NCI-H2227 treated with DMSO at 0.1 percent for 48 hours (cell line): ENCODE data around the gene ANO2.
"Not testable (repeated sequence)": the region's sequence is repeated elsewhere in the genome, so short reads cannot be mapped to it uniquely, and the experiment has no call there.

Experiments used
- DNase-seq: peaks from one replicate; lab custom pipeline; 2025; lab: John Stamatoyannopoulos, UW

ANO2 gene

GRCh38 chr12:5723071-5723470 lies 222.0 kb downstream of the ANO2 start:
- DNase-seq, result no peak

GRCh38 chr12:5720381-5721005 lies 224.6 kb downstream of the ANO2 start:
- no peak for DNase-seq

- DNase-seq, result no peak
These were observed 226.4 kb downstream of the ANO2 start for GRCh38 chr12:5718680-5719079.

- DNase-seq, result no peak
These were observed 227.0 kb downstream of the ANO2 start for GRCh38 chr12:5718073-5718472.

- no peak for DNase-seq
These were observed 228.1 kb downstream of the ANO2 start for GRCh38 chr12:5716976-5717375.

GRCh38 chr12:5716201-5716600 lies 228.9 kb downstream of the ANO2 start:
- DNase-seq, result no peak

GRCh38 chr12:5715021-5715420 lies 230.0 kb downstream of the ANO2 start:
- no peak for DNase-seq

GRCh38 chr12:5713599-5714081 lies 231.4 kb downstream of the ANO2 start:
- DNase-seq, result no peak

GRCh38 chr12:5710260-5710878 lies 234.7 kb downstream of the ANO2 start:
- DNase-seq, result no peak

- no peak for DNase-seq
These were observed 236.7 kb downstream of the ANO2 start for GRCh38 chr12:5708371-5708770.

GRCh38 chr12:5706247-5706646 lies 238.8 kb downstream of the ANO2 start:
- no peak for DNase-seq

GRCh38 chr12:5705791-5706190 lies 239.3 kb downstream of the ANO2 start:
- no peak for DNase-seq

- DNase-seq, result no peak
These were observed 250.2 kb downstream of the ANO2 start for GRCh38 chr12:5694759-5695409.

- DNase-seq, result no peak
These were observed 252.2 kb downstream of the ANO2 start for GRCh38 chr12:5692850-5693249.

- DNase-seq, result no peak
These were observed 253.1 kb downstream of the ANO2 start for GRCh38 chr12:5691943-5692342.

GRCh38 chr12:5690240-5690639 lies 254.8 kb downstream of the ANO2 start:
- no peak for DNase-seq

GRCh38 chr12:5689773-5690172 lies 255.3 kb downstream of the ANO2 start:
- no peak for DNase-seq

- DNase-seq, result no peak
These were observed 256.8 kb downstream of the ANO2 start for GRCh38 chr12:5688226-5688625.

- DNase-seq, result no peak
These were observed 259.1 kb downstream of the ANO2 start for GRCh38 chr12:5685935-5686334.

GRCh38 chr12:5684989-5685388 lies 260.1 kb downstream of the ANO2 start:
- DNase-seq, result no peak

- DNase-seq, result no peak
These were observed 262.5 kb downstream of the ANO2 start for GRCh38 chr12:5682581-5682980.

- DNase-seq, result no peak
These were observed 266.9 kb downstream of the ANO2 start for GRCh38 chr12:5678176-5678575.

- DNase-seq, result not testable (repeated sequence)
These were observed 275.4 kb downstream of the ANO2 start for GRCh38 chr12:5669624-5670023.
